Keratinocyte (primary cell): ENCODE data around the gene GRK4. TPM values are rescaled to one million over a fixed set of nuclear protein-coding genes. Genes with fewer than 3 reads are reported as not detected.

Experiments used
- DNase-seq: peaks from one replicate; pipeline ENCODE4 v3.0.0-alpha.2; 2011; ENCODE audit warnings: low read depth, missing footprints, low spot score
- FAIRE-seq: peaks from 2 replicates; lab custom pipeline; 2011; peaks lifted over from hg19 to GRCh38; lab: Jason Lieb, UNC
- H2AFZ ChIP-seq: 2 replicates; pipeline ENCODE4 v1.6.0; 2012; ENCODE audit warnings: low read length, control low read depth, inconsistent platforms; ENCODE audit not compliant: control insufficient read depth
- H3K27ac ChIP-seq: 2 replicates; pipeline ENCODE4 v1.5.1; 2011; ENCODE audit warnings: low read length; ENCODE audit not compliant: control insufficient read depth, insufficient read depth
- H3K27me3 ChIP-seq: 3 replicates; pipeline ENCODE4 v1.6.0; 2011; ENCODE audit warnings: low read length; ENCODE audit not compliant: control insufficient read depth, insufficient read depth; ENCODE audit errors: extremely low read depth
- H3K36me3 ChIP-seq, 2 experiments: 2 replicates in 1 of 2; 3 replicates in 1 of 2; pipeline ENCODE4 v1.5.1; 2011; ENCODE audit warnings: low read length in 2 of 2, mild to moderate bottlenecking in 1 of 2; ENCODE audit not compliant: control insufficient read depth in 2 of 2, insufficient read depth in 2 of 2; ENCODE audit errors: extremely low read depth in 1 of 2
- H3K4me1 ChIP-seq: 3 replicates; pipeline ENCODE4 v1.5.1; 2011; ENCODE audit warnings: low read length; ENCODE audit not compliant: control insufficient read depth, insufficient read depth; ENCODE audit errors: extremely low read depth
- H3K4me2 ChIP-seq: 3 replicates; pipeline ENCODE4 v1.6.0; 2011; ENCODE audit warnings: low read depth, low read length; ENCODE audit not compliant: control insufficient read depth, insufficient read depth; ENCODE audit errors: extremely low read depth
- H3K4me3 ChIP-seq, 3 experiments: fragments of 200-600 bp in 1 of 3; sonication (generic) in 1 of 3; 2 replicates in 2 of 3; 3 replicates in 1 of 3; pipeline ENCODE4 v1.5.1; 2011 to 2016; ENCODE audit warnings: low read length in 3 of 3, mild to moderate bottlenecking in 3 of 3, control low read depth in 2 of 3, inconsistent platforms in 1 of 3, low read depth in 1 of 3, mixed read lengths in 1 of 3, mixed run types in 1 of 3, moderate library complexity in 1 of 3; ENCODE audit not compliant: control insufficient read depth in 2 of 3, insufficient read depth in 2 of 3; ENCODE audit errors: extremely low read depth in 1 of 3
- H3K79me2 ChIP-seq: 2 replicates; pipeline ENCODE4 v1.6.0; 2012; ENCODE audit warnings: low read length; ENCODE audit not compliant: control insufficient read depth, insufficient read depth
- H3K9ac ChIP-seq: 3 replicates; pipeline ENCODE4 v1.6.0; 2011; ENCODE audit warnings: low read length; ENCODE audit not compliant: control insufficient read depth, insufficient read depth; ENCODE audit errors: extremely low read depth
- H3K9me1 ChIP-seq: 3 replicates; pipeline ENCODE4 v1.6.0; 2011; ENCODE audit warnings: low read length; ENCODE audit not compliant: control insufficient read depth, insufficient read depth; ENCODE audit errors: extremely low read depth
- H3K9me3 ChIP-seq: 2 replicates; pipeline ENCODE4 v1.5.1; 2012; ENCODE audit warnings: low read depth, low read length; ENCODE audit not compliant: control insufficient read depth
- H4K20me1 ChIP-seq: 3 replicates; pipeline ENCODE4 v1.6.0; 2011; ENCODE audit warnings: low read length; ENCODE audit not compliant: control insufficient read depth, insufficient read depth; ENCODE audit errors: extremely low read depth
- CTCF ChIP-seq, 3 experiments: IDR thresholded peaks in 1 of 3; conservative IDR thresholded peaks in 1 of 3; optimal IDR thresholded peaks in 1 of 3; 2 replicates in 2 of 3; 3 replicates in 1 of 3; pipeline versions ENCODE3 to v1.5.1; 2011; ENCODE audit warnings: low read length in 3 of 3, mild to moderate bottlenecking in 3 of 3, moderate library complexity in 2 of 3, control low read depth in 1 of 3, inconsistent platforms in 1 of 3; ENCODE audit not compliant: insufficient read depth in 2 of 3; ENCODE audit errors: extremely low read depth in 1 of 3
- EZH2 ChIP-seq: IDR thresholded peaks from one replicate; pipeline ENCODE4 v1.6.1; 2012; ENCODE audit warnings: inconsistent platforms, mild to moderate bottlenecking, low read length, moderate library complexity
- dilution Hi-C: fragments of 300-500 bp; cut with MboI; formaldehyde crosslinking; loops from one replicate; pipeline ENCODE4 v1.7.0; 2020; ENCODE audit warnings: low sequenced_read_pairs; ENCODE audit not compliant: extremely low pct_ligation_motif_present
- polyA plus RNA-seq, 5 experiments: library from polyadenylated mRNA; depleted of rRNA in 3 of 5; stranded (reverse) in 3 of 5; stranded (forward) in 1 of 5; unstranded in 1 of 5; fragments of >200 nt; gene quantifications; 1 replicate in 1 of 5; 2 replicates in 3 of 5; 3 replicates in 1 of 5; pipeline versions ENCODE4 v1.2.1 to v1.2.3, GENCODE V29; 2011 to 2012; ENCODE audit warnings: missing spikeins in 2 of 5, low read depth in 1 of 5, low replicate concordance in 1 of 5

GRK4 gene
- polyA plus RNA-seq, 1 donor (not counting 4 experiments of a cell fraction or from before 2014, with no cell fraction given), result 4.3 TPM

GRCh38 chr4:3073158-3074077 lies 110.0 kb downstream of the GRK4 start:
- H3K36me3 ChIP-seq, result no peaks in the 10 kb centered on the region
- peak overlapping the region; percentile 75 for H2AFZ ChIP-seq
- dilution Hi-C loops, result no loop called here
- no peaks in the 10 kb centered on the region for H3K27me3 ChIP-seq
- DNase-seq, result no peak
- no peak for TF ChIP-seq EZH2
- TF ChIP-seq CTCF (optimal IDR thresholded peaks at IDR 0.05 in 1 of 3, IDR thresholded peaks at IDR 0.05 in 1 of 3, conservative IDR thresholded peaks at IDR 0.05 in 1 of 3; ENCODE audit: extremely low read depth in 1 of 3, insufficient read depth in 2 of 3, low read length in 3 of 3), result peak in 1 of 3 experiments; percentile 37
- no peak overlapping the region for H3K27ac ChIP-seq
- peaks cover 33% of the 10 kb centered on the region for H3K79me2 ChIP-seq
- H4K20me1 ChIP-seq, result no peaks in the 10 kb centered on the region
- peaks cover 8% of the 10 kb centered on the region for H3K4me1 ChIP-seq
- H3K4me2 ChIP-seq, result peak overlapping the region; percentile 74
- H3K9me1 ChIP-seq, result no peaks in the 10 kb centered on the region
- FAIRE-seq, result no peak
- peak overlapping the region; percentile 66 to 67 (median 66) for H3K4me3 ChIP-seq
- no peaks in the 10 kb centered on the region for H3K9me3 ChIP-seq
- peak overlapping the region; percentile 49 for H3K9ac ChIP-seq

GRCh38 chr4:3074078-3074845 lies 110.9 kb downstream of the GRK4 start, which contains the start of the genes HTT and HTT-AS:
HTT (plus strand) TSS chr4:3074681; CDS start chr4:3074826, 145 bp downstream.
HTT-AS (minus strand) TSS chr4:3074538.
- Histone ChIP-seq H3K9me3 (no peaks in the 10 kb centered on the region), H2AFZ (peak within 1 kb of the TSS; percentile 99), H4K20me1 (no peaks in the 10 kb centered on the region), H3K36me3 (no peaks in the 10 kb centered on the region), H3K9me1 (no peaks in the 10 kb centered on the region), H3K79me2 (peaks cover 39% of the 10 kb centered on the region), H3K4me2 (peak within 1 kb of the TSS; percentile 96), H3K9ac (peak within 1 kb of the TSS; percentile 95), H3K27me3 (no peaks in the 10 kb centered on the region), H3K4me3 (peak within 1 kb of the TSS; percentile 76 to 84 (median 83)), H3K4me1 (peaks cover 8% of the 10 kb centered on the region), H3K27ac (peak within 1 kb of the TSS; percentile 86)
- no peak for TF ChIP-seq EZH2
- peak in 2 of 3 experiments; percentile 2 to 17 for TF ChIP-seq CTCF (optimal IDR thresholded peaks at IDR 0.05 in 1 of 3, IDR thresholded peaks at IDR 0.05 in 1 of 3, conservative IDR thresholded peaks at IDR 0.05 in 1 of 3; ENCODE audit: extremely low read depth in 1 of 3, insufficient read depth in 2 of 3, low read length in 3 of 3)
- DNase-seq (peak; percentile 54), FAIRE-seq (no peak)
- dilution Hi-C loops, result no loop called here
